HG03354 (cell line): ENCODE results near the gene CRYAA.
"Not testable (repeated sequence)": the region's sequence is repeated elsewhere in the genome, so short reads cannot be mapped to it uniquely, and the experiment has no call there.

Source experiments
- ATAC-seq: cut with Tn5 transposase; IDR thresholded peaks from one replicate; pipeline ENCODE4 v1.9.1; 2021; ENCODE audit warnings: mild to moderate bottlenecking; ENCODE audit not compliant: unreplicated experiment, poor library complexity, severe bottlenecking

Gene CRYAA

DNA sequence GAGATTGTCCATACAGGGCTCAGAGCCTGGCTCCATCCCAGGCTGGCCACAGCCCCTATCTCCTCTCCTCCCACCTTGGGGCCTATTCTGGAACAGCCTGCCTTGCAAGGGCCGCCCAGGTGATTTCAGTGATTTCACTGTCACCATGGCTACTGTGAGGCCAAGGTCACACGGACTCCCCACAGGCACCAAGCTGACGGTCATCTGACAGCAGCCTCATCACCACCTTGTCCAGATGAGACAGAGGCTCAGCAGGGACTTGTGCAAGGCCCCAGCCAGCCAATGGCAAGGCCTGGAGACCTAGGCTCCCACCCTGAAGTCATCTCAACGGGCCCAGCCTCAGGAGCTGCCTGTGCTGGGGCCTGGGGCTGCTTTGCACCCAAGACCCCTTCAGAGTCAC, 6.2 kb downstream of the CRYAA start:
- not testable (repeated sequence) for ATAC-seq

- peak; percentile 78 for ATAC-seq
Measured at GRCh38 chr21:43176621-43177020, 7.8 kb downstream of the CRYAA start.

DNA sequence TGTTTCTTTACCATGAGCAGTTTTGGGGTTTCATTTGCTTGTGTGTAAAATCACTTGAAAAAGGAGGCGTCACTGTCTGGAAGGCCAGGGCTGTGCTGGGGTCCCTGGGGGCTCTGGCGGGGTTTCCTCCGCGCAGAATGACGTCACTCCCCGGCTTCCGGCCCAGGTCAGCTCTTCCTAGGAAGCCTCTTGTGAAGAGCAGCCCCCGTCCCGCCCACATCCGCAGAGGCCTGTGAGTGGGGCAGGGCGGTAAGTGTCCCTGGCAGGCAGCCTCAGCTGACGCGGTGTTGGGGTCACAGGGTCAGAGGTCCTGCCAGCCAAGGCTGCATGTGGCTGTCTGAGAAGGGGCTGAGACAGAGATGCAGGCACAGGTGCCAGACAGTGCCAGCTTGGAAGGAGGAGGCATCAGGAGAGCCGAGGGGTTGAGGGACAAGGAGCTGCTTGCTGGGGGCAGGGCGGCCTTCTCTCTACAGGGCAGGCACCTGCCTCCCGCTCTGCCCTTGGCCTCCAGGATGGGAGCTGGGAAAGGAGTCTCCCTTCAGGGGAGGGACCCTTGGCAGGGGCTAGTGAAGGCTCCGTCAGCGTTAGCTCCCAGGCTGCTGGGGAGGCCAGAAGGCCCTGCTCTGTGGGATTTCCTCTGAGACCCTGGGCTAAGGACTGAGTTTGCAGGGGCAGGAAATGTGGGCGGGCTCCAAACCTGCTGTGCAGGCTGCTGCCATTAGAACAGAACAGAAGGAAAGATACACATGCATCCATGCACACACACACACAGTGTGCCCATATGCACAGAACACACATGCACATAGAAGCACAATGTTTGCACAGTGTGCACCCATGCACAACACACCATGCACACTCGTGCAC, 8.5 kb downstream of the CRYAA start:
- ATAC-seq: peak; percentile 65

- ATAC-seq: not testable (repeated sequence)
Measured at GRCh38 chr21:43178175-43178826, 9.5 kb downstream of the CRYAA start.

DNA sequence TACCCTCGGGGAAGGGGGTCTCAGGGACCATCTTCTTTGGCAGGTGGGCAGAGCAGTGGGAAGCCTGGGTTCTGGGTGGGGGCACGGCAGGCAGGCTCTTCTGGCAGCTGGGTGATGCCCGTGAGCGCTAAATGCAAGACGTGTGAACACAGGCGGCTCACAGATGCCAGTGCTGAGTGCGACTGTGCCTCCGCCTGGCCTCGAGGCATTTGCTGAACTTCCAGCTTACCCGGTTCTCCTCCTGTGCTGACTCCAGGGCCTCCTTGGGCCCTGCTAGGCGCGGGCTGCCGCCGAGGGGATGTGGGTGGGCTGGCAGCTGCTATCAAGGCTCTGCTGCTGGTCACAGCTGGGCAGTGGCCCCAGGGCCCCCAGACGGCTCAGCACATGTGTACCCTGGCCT, 12.2 kb downstream of the CRYAA start:
- ATAC-seq: not testable (repeated sequence)

- ATAC-seq: not testable (repeated sequence)
Measured at GRCh38 chr21:43187268-43187667, 18.5 kb downstream of the CRYAA start.

- ATAC-seq: no peak
Measured at GRCh38 chr21:43187715-43188114, 18.9 kb downstream of the CRYAA start.

DNA sequence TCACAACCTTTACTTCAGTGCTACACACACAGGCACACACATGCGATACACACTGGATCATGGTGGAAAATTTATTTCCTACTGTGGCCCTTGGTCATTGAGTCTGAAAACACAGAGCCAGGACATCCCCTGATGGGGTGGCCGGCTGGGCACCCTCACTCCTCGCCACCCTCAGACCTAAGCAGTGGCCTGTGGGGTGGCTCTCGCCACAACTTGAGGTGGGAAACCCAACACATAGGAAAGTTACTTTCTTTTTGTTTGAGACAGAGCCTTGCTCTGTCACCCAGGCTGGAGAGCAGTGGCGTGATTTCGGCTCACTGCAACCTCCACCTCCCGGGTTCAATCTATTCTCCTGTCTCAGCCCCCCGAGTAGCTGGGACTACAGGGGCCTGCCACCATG, 19.4 kb downstream of the CRYAA start:
- no peak for ATAC-seq

- no peak for ATAC-seq
Measured at GRCh38 chr21:43188592-43189210, 19.9 kb downstream of the CRYAA start.

- no peak for ATAC-seq
Measured at GRCh38 chr21:43189936-43190335, 21.1 kb downstream of the CRYAA start.

DNA sequence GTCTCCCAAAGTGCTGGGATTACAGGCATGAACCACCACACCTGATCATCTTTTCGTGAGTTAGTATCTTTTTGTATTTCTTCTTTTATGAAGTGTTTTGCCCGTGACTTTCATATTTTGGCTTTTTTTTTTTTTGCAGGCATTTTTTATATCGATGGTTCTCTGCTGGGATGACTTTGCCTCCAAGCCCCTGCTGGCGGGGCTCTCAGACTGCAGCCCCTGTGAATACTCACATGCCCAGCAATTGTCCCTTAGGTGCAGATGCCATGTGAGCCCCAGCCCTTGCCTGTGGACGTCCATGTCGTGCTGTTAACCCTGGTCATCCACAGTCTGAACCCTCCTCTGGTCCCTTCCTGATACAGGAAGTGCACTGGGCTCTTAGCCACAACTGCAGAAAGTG, 21.7 kb downstream of the CRYAA start:
- ATAC-seq: no peak

GRCh38 chr21:43190951-43191350, 22.1 kb downstream of the CRYAA start:
- ATAC-seq: no peak

GRCh38 chr21:43191521-43191920, 22.7 kb downstream of the CRYAA start:
- ATAC-seq: no peak

GRCh38 chr21:43191971-43192370, 23.2 kb downstream of the CRYAA start:
- no peak for ATAC-seq

- ATAC-seq: no peak
Measured at GRCh38 chr21:43192501-43193081, 23.8 kb downstream of the CRYAA start.

DNA sequence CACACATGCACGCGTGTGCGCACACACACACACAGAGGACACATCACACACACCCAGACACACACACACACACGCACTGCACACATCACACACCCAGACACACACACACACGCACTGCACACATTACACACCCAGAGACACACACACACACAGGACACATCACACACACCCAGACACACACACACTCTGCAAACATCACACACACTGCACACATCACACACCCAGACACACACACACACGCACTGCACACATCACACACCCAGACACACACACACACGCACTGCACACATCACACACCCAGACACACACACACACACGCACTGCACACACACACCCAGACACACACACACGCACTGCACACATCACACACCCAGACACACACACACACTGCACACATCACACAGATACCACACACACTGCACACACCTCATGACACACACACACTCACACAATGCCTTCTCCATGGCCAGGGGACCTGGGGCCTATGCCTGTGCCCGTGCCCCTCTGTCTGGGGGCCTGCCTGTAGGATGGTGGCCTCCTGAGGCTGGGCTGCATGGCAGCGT, 24.4 kb downstream of the CRYAA start:
- ATAC-seq: no peak

- no peak for ATAC-seq
Measured at GRCh38 chr21:43193651-43194302, 25.0 kb downstream of the CRYAA start.

- ATAC-seq: no peak
Measured at GRCh38 chr21:43194303-43195120, 25.7 kb downstream of the CRYAA start.
